Measurements from ENCODE around the gene TNKS1BP1. TPM values are rescaled to one million over a fixed set of nuclear protein-coding genes. Genes with fewer than 3 reads are reported as not detected.

The TNKS1BP1 gene
- polyA plus RNA-seq, 2 of the 4 experiments (the other 2 are of a cell fraction), result 35.0 to 53.1 TPM

- DNase-seq (ENCODE audit: low read depth in 1 of 2, low spot score in 1 of 2) (no peak), ATAC-seq (peak; percentile 5 to 40; a peak in 4 of 6 replicates), FAIRE-seq (no peak)
- ChIA-PET CTCF (interaction anchor here (1.1 to 2.3 kb wide), 6 partner anchors 8 to 45 kb away, joined by 3 to 7 read pairs (median 6); no protein-coding TSS in a partner anchor), POLR2A (interaction anchor here (1.5 kb wide), 1 partner anchor 17 kb away, joined by 3 read pairs; no protein-coding TSS in a partner anchor)
- WGBS (ENCODE audit: missing lambda C conversion rate), result 93% methylated on average over 2 of the region's 2 CpGs
- Histone ChIP-seq H3K9me3 (peaks cover 7% of the 10 kb centered on the region), H3K27ac (no peak overlapping the region), H3K4me3 (no peak overlapping the region), H3K4me1 (no peaks in the 10 kb centered on the region), H3K4me2 (no peak overlapping the region)
- TF ChIP-seq POLR2AphosphoS2 (conservative IDR thresholded peaks at IDR 0.05; ENCODE audit: low read length) (no peak), SREBF2 (IDR thresholded peaks at IDR 0.05) (no peak), HEYL (CRISPR knock-in tag; IDR thresholded peaks at IDR 0.05) (no peak), ATOH8 (CRISPR knock-in tag; IDR thresholded peaks at IDR 0.05; ENCODE audit: low read depth) (no peak), KDM5A (IDR thresholded peaks at IDR 0.05) (no peak), HOXA7 (CRISPR knock-in tag; IDR thresholded peaks at IDR 0.05) (no peak), MAFK (IDR thresholded peaks at IDR 0.05; ENCODE audit: partially characterized antibody) (no peak)
Measured at GRCh38 chr11:57294225-57295131, 30.3 kb downstream of the TNKS1BP1 start.

GRCh38 chr11:57290288-57290687 lies 34.5 kb downstream of the TNKS1BP1 start:
- DNase-seq (ENCODE audit: low read depth in 1 of 2, low spot score in 1 of 2) (no peak), ATAC-seq (no peak), FAIRE-seq (no peak)
- H3K9me3 ChIP-seq, result no peaks in the 10 kb centered on the region
- POLR2A ChIA-PET, result no interaction called here
- H3K27ac ChIP-seq, result no peak overlapping the region
- no peak overlapping the region for H3K4me3 ChIP-seq
- CTCF ChIA-PET, result no interaction called here
- WGBS (ENCODE audit: missing lambda C conversion rate), result 27% methylated on average over 1 of the region's 1 CpG
- no peaks in the 10 kb centered on the region for H3K4me1 ChIP-seq
- no peak overlapping the region for H3K4me2 ChIP-seq
- TF ChIP-seq JUN (IDR thresholded peaks at IDR 0.05) (no peak), RCOR1 (IDR thresholded peaks at IDR 0.05; ENCODE audit: low read depth, low read length) (no peak), CBX2 (IDR thresholded peaks at IDR 0.05; ENCODE audit: borderline replicate concordance, low read depth) (no peak), HES2 (IDR thresholded peaks at IDR 0.05) (no peak), TP53 (CRISPR knock-in tag; IDR thresholded peaks at IDR 0.05) (no peak), REST (IDR thresholded peaks at IDR 0.05) (no peak), ZFP36 (IDR thresholded peaks at IDR 0.05; ENCODE audit: borderline replicate concordance, partially characterized antibody) (no peak)

GRCh38 chr11:57288771-57289579 lies 35.8 kb downstream of the TNKS1BP1 start:
- TF ChIP-seq ZC3H11A (IDR thresholded peaks at IDR 0.05) (no peak), E2F6 (IDR thresholded peaks at IDR 0.05; ENCODE audit: borderline replicate concordance, low read depth) (no peak), KDM1A (IDR thresholded peaks at IDR 0.05; ENCODE audit: low read depth) (no peak), RFX5 (IDR thresholded peaks at IDR 0.05) (no peak), RARB (CRISPR knock-in tag; IDR thresholded peaks at IDR 0.05) (no peak), HOXB13 (CRISPR knock-in tag; IDR thresholded peaks at IDR 0.05; ENCODE audit: low read depth) (no peak), MAFK (IDR thresholded peaks at IDR 0.05; ENCODE audit: partially characterized antibody) (no peak)
- POLR2A ChIA-PET, result no interaction called here
- 63% methylated on average over 11 of the region's 11 CpGs for WGBS (ENCODE audit: missing lambda C conversion rate)
- FAIRE-seq (no peak), ATAC-seq (peak; percentile 19 to 35; a peak in 3 of 6 replicates), DNase-seq (ENCODE audit: low read depth in 1 of 2, low spot score in 1 of 2) (no peak)
- no peak overlapping the region for H3K4me2 ChIP-seq
- no peak overlapping the region for H3K4me3 ChIP-seq
- H3K27ac ChIP-seq, result no peak overlapping the region
- CTCF ChIA-PET, result interaction anchor here (0.6 to 1.4 kb wide), 4 partner anchors 9 to 448 kb away, joined by 3 to 8 read pairs (median 4); no protein-coding TSS in a partner anchor
- H3K9me3 ChIP-seq, result no peaks in the 10 kb centered on the region
- no peaks in the 10 kb centered on the region for H3K4me1 ChIP-seq

All from A549 (cell line).